Upper lobe of left lung (tissue), 4 donors: Measurements from ENCODE around the gene ZSCAN10.

Experiments used
- POLR2A ChIP-seq, 4 donors: fragments of 450-650 bp; IDR thresholded peaks; one replicate each; pipeline ENCODE4 v1.5.1; 2016 to 2017; ENCODE audit warnings: antibody characterized with exemption in 4 of 4, mild to moderate bottlenecking in 2 of 4
- TF ChIP-seq, protein P1 (sequence below), 6 experiments: fragments of 450-650 bp in 4 of 6; fragments of 200-600 bp in 2 of 6; sonication (generic) in 2 of 6; IDR thresholded peaks; one replicate each; pipeline ENCODE4 v1.5.1; 2016 to 2019; ENCODE audit warnings: antibody characterized with exemption in 6 of 6

DNA sequence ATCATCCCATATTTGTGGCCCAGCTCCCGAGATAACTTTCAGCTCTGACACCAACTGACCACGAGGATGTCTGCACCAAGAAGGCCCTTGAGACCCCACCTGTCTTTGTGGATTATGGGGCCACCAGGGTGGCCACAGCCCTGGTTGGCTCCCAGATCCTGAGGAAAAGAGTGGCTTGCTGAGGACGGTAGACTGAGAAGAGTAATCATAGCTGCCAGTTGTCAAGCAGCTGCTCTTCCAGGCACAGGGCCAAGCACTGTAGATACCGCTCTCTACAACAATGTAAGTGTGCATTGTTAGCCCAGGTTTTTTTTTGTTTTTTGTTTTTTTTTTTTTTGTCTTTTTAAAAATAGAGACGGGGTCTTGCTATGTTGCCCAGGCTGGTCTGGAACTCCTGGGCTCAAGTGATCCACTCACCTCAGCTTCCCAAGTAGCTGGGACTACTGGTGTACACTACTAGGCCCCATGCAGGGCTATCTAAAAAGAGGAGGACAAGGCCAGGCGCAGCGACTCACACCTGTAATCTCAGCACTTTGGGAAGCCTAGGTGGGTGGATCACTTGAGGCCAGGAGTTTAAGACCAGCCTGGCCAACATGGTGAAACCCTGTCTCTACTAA, 22.9 kb upstream of the ZSCAN10 start:
- TF ChIP-seq, protein P1, sequence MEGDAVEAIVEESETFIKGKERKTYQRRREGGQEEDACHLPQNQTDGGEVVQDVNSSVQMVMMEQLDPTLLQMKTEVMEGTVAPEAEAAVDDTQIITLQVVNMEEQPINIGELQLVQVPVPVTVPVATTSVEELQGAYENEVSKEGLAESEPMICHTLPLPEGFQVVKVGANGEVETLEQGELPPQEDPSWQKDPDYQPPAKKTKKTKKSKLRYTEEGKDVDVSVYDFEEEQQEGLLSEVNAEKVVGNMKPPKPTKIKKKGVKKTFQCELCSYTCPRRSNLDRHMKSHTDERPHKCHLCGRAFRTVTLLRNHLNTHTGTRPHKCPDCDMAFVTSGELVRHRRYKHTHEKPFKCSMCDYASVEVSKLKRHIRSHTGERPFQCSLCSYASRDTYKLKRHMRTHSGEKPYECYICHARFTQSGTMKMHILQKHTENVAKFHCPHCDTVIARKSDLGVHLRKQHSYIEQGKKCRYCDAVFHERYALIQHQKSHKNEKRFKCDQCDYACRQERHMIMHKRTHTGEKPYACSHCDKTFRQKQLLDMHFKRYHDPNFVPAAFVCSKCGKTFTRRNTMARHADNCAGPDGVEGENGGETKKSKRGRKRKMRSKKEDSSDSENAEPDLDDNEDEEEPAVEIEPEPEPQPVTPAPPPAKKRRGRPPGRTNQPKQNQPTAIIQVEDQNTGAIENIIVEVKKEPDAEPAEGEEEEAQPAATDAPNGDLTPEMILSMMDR (IDR thresholded peaks at IDR 0.05) = no peak
- no peak for TF ChIP-seq POLR2A (IDR thresholded peaks at IDR 0.05)
